Stimulated activated CD8-positive, alpha-beta memory T cell treated with anti-CD3 and anti-CD28 coated beads, Interleukin-4, amount 100 ng/mL, for 24 hours (primary cell): ENCODE data around the gene ZFPL1.
A peak's percentile ranks its signal among the peaks of the same experiment; 100 is the strongest.

Experiments used
- DNase-seq: peaks from one replicate; pipeline ENCODE4 v3.0.0-alpha.2; 2020; ENCODE audit warnings: low read depth

The ZFPL1 gene

DNA sequence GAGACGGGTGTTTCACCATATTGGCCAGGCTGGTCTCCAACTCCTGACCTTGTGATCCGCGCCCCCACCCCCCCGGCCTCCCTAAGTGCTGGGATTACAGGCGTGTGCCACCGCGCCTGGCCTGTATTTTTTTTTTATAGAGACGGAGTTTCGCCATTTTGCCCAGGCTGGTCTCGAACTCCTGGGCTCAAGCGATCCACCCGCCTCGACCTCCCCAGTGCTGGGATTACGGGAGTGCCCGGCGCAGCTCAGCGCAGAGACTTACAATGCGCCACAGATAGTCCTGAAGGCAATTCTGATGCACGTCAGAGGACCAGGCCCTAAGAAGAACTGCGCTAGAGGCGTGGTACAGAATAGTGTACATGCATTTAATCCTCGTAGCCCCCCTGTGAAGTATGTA, 11.4 kb downstream of the ZFPL1 start:
- no peak for DNase-seq

DNA sequence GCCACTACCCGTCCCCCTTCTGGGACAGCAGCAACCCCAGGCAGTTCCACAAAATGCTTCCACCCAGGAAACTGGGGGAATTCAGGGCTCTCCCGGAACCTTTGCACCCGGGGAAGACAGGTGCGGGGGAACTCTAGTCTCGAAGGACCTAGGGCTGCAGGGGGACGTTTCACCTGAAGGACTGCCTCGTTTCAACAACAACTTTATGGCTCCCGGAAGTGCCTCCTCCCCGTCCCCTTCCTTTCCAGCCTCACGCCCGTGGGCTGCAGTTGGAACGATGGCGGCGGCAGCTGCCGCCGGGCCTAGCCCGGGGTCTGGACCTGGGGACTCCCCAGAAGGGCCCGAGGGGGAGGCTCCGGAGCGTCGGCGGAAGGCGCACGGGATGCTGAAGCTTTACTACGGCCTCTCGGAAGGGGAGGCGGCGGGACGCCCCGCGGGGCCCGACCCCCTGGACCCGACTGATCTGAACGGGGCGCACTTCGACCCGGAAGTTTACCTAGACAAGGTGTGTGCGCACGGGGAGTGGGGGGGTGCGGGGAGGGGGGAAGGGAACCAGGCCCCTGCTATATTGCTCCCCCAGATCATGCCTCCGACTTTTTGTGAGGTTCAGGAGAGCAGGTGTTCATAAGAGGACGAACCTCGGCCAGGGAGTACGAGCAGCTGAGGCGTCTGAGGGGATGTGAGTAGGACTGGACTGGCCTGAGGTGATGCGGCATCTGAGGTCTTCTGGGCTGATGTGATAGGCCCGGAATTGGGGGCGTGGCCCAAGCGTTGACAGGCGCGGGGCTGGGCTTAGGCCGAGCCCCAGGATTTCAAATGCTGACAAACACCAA, 12.2 kb downstream of the ZFPL1 start, which contains the start of gene VPS51:
TSS of gene VPS51 (plus strand) at position 241 of the 833 bp plus-strand sequence. CDS start at position 278, 37 bp downstream.
- peak; percentile 71 for DNase-seq

DNA sequence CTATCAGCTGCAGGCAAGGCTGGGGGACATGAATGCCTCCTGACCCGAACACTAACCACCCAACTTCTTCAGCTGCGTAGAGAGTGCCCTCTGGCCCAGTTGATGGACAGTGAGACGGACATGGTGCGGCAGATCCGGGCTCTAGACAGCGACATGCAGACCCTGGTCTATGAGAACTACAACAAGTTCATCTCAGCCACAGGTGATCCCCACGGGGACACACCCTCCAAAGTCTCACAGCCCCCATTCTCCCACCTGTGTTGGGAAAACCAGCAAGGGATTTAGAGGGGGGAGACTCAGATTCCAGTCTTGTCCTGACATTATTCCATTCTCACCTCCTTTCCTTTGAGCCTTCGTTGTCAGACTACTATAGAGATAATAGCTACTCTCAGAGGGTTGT, 12.9 kb downstream of the ZFPL1 start:
- DNase-seq = no peak

DNA sequence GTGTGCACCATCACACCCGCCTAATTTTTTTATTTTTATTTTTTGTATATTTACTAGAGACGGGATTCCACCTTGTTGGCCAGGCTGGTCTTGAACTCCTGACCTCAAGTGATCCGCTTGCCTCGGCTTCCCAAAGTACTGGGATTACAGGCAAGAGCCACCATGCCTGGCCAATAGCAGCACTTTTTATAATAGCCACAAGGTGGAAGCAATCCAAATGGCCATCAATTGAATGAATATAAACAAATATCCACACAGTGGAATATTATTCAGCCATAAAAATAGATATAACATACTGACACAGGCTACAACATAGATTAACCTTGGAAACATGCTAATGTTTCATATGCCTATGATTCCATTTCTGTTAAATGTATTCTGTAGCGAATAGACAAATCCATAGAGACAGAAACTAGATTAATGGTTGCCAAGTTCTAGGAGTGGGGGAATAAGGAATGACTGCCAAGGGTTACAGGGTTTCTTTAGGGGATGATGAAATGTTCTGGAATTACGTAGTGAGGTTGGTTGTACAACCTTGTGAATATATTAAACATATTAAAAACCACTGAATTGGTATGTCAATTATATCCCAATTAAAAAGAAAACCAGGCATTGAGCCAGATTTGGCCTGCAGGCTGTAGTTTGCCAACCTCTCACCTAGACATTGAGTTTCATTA, 16.8 kb downstream of the ZFPL1 start:
- DNase-seq = no peak

DNA sequence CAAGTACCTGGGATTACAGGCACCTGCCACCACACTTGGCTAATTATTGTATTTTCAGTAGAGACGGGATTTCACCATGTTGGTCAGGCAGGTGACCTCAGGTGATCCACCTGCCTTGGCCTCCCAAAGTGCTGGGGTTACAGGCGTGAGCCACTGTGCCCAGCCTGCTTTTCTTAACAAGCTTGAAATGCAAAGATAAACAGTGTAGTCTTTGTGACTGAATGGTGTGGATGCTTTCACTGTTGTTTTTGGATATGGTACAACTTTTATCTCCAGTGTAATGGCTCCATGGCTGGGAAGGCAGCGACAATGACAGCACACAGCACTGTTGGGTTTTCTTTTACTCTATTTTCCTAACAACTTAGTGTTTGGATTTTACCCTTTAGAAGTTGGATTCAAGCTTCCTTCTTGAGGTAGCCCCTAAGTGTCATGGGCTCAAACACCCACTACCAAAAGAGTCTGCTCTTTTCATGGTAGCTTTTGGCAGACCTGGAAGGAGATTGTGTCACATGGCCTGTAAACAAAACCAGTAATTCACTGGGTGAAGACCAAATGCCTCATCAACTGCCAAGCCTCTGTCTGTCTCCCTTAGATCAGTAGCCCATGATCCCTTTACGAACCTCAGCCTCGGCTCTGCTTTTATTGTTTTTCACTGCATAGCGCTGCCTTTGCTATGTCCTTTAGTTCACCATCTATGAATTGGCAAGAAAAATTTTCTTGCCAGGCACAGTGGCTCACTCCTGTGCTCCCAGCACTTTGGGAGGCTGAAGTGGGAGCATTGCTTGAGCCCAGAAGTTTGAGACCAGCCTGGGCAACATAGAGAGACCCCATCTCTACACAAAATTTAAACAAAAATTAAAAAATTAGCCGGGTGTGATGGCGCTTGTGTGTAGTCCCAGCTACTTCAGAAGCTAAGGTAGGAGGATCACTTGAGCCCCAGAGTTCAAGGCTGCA, 18.4 kb downstream of the ZFPL1 start:
- DNase-seq = no peak

DNA sequence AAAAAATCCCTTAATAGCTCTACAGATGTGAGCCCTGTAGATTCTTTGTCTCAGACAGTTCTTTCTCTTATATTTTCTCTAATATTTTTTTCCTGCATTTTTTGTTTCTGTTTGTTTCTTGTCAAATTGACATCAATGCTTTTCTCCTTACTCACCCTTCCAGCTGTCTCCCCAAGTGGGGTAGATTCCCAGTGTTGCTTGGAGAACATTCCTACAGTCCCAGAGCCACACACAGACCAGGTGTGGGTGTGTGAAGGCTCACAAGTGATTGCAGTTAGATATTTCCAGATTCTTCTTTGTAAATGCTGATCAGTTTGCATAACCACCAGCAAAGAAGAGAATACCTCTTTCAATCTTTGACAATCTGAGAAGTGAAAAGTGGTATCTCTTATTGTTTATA, 19.5 kb downstream of the ZFPL1 start:
- DNase-seq = no peak

DNA sequence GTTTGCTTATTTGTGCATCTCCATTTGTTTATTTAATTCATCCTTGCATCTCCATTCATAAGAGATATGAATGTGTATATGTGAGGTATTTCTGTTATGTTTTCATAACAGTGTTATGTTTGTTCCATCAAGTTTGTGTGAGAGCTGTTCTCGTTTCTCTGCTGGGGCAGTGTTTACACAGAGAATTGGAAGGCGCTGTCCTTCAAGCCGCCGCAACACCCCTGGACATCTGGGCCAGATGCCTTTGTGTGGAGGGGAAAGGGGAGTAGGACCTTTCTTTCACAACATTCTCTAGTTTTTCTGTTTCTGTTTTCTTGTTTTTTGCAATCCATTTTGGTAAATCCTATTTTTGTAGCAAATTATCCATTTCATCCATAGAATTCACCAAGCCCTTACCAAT, 20.6 kb downstream of the ZFPL1 start:
- DNase-seq = no peak

DNA sequence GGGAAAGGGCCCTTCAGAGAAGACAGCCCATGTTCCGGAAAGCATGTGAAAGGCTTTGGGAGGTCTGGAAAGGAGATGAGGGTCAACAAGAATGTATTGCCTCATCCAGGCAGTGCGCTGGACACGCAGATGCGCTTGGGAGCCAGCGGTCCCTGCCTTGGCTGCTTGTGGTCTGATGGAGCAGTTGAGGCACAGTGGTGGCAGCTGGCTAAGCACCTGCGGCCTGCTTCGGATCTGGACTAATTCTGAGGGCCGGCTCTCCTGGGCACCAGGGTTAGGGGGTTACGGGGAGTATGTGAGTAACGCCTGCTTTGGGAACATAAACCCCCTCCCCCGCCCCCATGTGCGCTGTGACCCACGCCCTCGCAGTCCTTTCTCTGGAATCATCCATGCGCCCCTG, 23.1 kb downstream of the ZFPL1 start:
- DNase-seq = no peak

DNA sequence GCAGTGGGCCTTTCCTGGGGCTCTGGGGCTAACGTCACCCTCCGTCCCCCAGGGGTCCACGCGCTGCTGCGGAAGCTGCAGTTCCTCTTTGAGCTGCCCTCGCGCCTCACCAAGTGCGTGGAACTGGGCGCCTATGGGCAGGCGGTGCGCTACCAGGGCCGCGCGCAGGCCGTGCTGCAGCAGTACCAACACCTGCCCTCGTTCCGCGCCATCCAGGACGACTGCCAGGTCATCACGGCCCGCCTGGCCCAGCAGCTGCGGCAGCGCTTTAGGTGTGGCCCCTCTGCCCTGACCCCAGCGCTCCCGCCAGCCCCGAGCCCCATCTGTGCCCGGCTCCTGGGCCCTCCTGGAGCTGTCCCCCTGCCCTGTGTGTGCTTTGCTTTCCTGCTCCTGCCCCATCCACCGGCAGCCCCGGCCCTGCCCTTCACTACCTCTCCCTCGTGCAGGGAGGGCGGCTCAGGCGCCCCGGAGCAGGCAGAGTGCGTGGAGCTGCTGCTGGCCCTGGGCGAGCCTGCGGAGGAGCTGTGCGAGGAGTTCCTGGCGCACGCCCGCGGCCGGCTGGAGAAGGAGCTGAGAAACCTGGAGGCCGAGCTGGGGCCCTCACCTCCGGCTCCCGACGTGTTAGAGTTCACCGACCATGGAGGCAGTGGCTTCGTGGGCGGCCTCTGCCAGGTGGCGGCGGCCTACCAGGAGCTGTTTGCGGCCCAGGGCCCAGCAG, 23.9 kb downstream of the ZFPL1 start:
- DNase-seq = no peak

DNA sequence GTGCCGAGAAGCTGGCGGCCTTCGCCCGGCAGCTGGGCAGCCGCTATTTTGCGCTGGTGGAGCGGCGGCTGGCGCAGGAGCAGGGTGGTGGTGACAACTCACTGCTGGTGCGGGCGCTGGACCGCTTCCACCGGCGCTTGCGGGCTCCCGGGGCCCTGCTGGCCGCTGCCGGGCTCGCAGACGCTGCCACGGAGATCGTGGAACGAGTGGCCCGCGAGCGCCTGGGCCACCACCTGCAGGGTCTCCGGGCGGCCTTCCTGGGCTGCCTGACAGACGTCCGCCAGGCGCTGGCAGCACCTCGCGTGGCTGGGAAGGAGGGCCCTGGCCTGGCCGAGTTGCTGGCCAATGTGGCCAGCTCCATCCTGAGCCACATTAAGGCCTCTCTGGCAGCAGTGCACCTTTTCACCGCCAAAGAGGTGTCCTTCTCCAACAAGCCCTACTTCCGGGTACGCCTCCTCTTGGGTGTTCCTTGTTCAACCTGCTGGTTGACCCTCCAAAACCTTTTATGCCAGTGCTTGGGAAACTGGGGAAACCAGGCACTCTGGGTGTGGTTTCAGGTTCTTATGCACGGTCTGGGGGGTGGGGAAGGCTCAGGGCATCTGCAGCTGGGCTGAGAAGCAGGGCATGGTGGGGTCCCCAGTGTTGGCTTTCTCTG, 24.6 kb downstream of the ZFPL1 start:
- DNase-seq = no peak

DNA sequence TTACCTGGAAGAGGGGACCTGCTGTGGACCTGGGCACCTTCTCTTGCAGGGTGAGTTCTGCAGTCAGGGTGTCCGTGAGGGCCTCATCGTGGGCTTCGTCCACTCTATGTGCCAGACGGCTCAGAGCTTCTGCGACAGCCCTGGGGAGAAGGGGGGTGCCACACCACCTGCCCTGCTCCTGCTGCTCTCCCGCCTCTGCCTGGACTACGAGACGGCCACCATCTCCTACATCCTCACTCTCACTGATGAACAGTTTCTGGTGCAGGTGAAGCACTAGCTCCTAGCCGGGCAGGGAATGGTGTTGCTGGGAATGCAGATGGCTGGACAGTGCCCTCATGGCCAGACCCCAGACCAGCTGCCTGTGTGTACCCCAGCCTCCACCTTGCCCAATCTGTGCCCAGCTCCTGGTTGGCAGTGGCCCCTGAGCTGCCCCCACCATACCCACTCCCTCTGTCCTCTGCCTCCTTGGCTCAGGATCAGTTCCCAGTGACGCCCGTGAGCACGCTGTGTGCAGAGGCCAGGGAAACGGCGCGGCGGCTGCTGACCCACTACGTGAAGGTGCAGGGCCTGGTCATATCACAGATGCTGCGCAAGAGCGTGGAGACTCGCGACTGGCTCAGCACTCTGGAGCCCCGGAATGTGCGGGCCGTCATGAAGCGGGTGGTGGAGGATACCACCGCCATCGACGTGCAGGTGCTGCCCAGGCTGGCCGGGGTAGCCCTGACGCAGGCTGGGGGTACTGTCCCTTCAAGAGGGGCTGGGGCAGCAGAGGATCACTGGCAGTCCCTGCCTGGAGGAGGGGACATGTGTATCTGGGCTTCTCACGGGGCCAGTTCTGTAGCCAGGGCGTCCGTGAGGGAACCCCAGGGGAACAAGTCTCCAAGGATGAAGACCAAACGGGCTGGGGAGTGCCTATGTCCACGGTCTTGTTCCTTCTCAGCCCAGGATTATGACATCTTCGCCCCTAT, 25.5 kb downstream of the ZFPL1 start:
- DNase-seq = no peak

DNA sequence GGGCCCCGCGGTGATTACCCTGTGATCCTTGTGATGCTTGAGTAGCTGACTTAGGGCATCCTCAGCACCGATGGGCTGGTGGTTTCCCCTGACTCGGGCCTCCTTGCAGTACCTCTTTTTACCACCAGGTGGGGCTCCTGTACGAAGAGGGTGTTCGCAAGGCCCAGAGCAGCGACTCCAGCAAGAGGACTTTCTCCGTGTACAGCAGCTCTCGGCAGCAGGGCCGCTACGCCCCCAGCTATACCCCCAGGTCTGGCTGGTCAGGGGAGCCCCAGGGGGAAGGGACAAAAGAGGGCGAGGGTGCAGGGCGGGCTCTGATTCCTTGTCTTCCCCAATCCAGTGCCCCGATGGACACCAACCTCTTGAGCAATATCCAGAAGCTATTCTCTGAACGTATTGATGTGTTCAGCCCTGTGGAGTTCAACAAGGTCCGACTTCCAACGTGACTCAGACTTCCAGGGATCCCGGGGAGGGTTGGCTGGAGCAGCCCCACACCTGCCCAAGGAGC, 26.4 kb downstream of the ZFPL1 start:
- DNase-seq = peak; percentile 93

DNA sequence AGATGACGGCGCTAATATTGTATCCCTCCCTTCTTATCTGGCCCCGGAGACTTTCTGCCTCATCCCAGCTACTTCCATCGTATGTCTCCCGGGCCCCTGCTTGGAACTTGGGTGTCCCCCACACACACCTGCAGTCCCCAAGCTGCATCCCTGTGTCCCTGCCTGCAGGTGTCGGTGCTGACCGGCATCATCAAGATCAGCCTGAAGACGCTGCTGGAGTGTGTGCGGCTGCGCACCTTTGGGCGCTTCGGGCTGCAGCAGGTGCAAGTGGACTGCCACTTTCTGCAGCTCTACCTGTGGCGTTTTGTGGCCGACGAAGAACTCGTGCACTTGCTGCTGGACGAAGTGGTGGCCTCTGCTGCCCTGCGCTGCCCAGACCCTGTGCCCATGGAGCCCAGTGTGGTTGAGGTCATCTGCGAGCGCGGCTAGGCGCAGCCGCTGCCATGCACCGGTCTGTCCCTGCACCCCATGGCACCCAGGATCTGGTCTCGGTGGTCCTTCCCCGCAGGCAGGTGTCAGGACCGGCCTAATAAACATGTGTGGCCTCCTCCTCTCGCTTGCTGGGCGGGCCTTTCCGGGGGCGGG, 27.2 kb downstream of the ZFPL1 start:
- DNase-seq = no peak

DNA sequence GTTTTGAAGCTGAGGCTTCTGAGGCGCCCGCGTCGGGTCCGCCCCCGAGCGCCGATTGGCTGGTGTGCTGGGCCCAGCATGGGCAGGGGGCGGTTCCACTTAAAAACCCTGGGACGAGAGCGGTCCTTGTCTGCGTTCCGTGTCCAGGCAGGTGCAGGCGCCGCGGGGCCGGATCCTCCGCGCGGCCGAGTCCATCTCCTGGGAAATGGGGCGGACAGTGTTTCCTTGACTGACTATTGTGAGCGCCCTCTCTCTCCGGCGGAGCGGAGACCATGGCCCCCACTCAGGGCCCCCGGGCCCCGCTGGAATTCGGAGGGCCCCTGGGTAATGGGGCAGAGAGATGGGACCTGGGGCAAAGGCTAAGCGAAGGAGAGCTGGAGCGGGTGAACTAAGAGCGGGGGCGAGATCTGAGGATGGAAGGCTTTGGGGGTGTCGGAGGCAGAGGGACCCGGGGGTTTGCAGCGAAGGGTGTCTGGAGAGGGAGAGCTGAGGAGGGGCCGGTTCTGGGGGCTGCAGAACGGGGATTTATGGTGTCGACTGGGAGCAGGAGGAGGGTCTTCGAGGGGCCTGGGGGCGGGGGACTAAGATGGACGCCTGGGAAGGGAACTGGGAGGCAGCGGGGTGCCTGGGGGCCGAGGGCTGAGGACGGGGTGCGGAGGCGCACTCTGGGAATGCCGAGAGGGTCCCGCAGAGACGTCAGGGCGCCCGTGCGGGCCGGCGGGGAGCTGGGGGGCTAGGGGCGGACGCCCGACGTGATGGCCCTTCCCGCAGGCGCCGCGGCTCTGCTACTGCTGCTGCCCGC, 27.9 kb downstream of the ZFPL1 start, which contains the start of gene TM7SF2:
TSS of gene TM7SF2 (plus strand) at position 129 of the 802 bp plus-strand sequence. CDS start at position 273, 144 bp downstream.
- peak; percentile 93 for DNase-seq

DNA sequence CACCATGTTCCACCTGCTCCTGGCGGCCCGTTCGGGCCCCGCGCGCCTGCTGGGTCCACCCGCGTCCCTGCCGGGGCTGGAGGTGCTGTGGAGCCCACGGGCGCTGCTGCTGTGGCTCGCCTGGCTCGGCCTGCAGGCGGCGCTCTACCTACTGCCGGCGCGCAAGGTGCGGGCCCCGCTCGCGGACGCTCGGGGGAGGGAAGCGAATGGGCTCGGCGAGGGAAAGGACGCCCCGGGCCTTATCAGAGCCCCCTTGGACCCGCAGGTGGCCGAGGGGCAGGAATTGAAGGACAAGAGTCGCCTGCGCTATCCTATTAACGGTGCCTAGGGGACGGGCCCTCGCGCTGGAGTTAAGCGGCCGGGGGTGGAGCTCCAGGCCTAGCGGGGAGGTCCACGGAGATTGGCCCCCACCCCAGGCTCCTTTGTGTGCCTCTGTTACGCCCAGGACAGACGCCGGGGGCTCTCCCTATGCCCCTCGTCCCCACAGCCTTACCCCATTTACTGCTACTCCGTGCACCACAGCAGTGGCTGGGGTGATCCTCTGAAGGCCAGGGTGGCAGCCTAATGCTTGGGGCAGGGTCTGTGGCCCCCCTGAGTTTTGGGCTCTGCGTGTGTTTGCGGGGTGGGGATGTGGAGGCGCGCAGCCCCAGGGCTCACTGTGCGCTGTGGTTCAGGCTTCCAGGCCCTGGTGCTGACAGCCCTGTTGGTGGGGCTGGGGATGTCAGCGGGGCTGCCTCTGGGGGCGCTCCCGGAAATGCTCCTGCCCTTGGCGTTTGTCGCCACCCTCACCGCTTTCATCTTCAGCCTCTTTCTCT, 28.7 kb downstream of the ZFPL1 start:
- peak; percentile 58 for DNase-seq

DNA sequence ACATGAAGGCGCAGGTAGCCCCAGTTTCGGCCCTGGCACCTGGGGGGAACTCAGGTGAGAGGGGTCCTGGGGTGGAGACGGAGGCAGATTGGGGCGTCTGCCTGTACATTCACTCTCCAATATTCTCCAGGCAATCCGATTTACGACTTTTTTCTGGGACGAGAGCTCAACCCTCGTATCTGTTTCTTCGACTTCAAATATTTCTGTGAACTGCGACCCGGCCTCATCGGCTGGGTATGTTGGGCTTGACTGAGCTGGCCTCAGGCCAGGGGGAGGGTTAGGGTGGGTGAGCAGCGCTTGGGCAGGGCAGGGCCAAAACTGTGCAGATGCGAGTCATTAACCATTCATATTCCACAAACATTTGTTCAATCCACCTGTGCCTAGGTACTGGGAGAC, 29.3 kb downstream of the ZFPL1 start:
- no peak for DNase-seq

DNA sequence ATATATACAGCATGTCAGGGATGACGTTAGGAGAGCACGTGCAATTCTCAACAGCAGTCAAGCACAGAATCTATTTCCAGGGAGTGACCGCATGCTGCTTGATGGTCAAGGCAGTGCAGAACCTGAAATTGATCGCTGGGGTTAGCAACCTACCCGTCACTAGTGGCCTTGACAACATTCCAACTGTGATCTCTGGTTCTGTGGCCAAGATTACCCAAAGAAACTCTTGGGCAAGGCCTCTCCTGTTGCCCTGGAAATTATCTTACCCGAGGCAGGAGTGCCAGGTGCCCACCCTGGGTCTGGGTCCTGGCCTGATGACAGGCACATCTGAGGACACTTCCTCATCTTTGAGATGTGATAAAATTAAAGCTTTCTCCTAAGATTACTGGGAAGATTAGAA, 29.8 kb downstream of the ZFPL1 start:
- DNase-seq = no peak
